Transverse colon (tissue), 4 donors: ENCODE results near the gene NR3C1.

Experiments
- EP300 ChIP-seq: sonication (generic); formaldehyde crosslinking; IDR thresholded peaks from one replicate; pipeline ENCODE4 v1.6.1; 2017; ENCODE audit warnings: antibody characterized with exemption, low read depth
- POLR2A ChIP-seq: fragments of 450-650 bp; IDR thresholded peaks from one replicate; pipeline ENCODE4 v1.6.1; 2016; ENCODE audit warnings: antibody characterized with exemption, mild to moderate bottlenecking, moderate library complexity
- POLR2AphosphoS5 ChIP-seq, 3 donors: sonication (generic); formaldehyde crosslinking; IDR thresholded peaks; one replicate each; pipeline ENCODE4 v1.6.1; 2016; ENCODE audit warnings: antibody characterized with exemption in 3 of 3
- TF ChIP-seq, protein P1 (sequence below), 5 experiments: fragments of 200-600 bp in 3 of 5; fragments of 450-650 bp in 2 of 5; sonication (generic) in 3 of 5; IDR thresholded peaks; 1 replicate in 2 of 5; 2 replicates in 3 of 5; pipeline ENCODE4 v1.5.1; 2016 to 2017; ENCODE audit warnings: antibody characterized with exemption in 5 of 5, inconsistent platforms in 3 of 5, mild to moderate bottlenecking in 2 of 5, moderate library complexity in 1 of 5

- TF ChIP-seq, protein P1, sequence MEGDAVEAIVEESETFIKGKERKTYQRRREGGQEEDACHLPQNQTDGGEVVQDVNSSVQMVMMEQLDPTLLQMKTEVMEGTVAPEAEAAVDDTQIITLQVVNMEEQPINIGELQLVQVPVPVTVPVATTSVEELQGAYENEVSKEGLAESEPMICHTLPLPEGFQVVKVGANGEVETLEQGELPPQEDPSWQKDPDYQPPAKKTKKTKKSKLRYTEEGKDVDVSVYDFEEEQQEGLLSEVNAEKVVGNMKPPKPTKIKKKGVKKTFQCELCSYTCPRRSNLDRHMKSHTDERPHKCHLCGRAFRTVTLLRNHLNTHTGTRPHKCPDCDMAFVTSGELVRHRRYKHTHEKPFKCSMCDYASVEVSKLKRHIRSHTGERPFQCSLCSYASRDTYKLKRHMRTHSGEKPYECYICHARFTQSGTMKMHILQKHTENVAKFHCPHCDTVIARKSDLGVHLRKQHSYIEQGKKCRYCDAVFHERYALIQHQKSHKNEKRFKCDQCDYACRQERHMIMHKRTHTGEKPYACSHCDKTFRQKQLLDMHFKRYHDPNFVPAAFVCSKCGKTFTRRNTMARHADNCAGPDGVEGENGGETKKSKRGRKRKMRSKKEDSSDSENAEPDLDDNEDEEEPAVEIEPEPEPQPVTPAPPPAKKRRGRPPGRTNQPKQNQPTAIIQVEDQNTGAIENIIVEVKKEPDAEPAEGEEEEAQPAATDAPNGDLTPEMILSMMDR (IDR thresholded peaks at IDR 0.05), result no peak
- no peak for TF ChIP-seq EP300
- no peak for TF ChIP-seq POLR2AphosphoS5 (IDR thresholded peaks at IDR 0.05)
- TF ChIP-seq POLR2A, result no peak
Measured at GRCh38 chr5:143428155-143428554, 24.7 kb upstream of the NR3C1 start.
